HG03571 (cell line): ENCODE measurements around the gene SLC38A3.
A peak's percentile ranks its signal among the peaks of the same experiment; 100 is the strongest.
"Not testable (repeated sequence)": the region's sequence is repeated elsewhere in the genome, so short reads cannot be mapped to it uniquely, and the experiment has no call there.

Experiments
- ATAC-seq: cut with Tn5 transposase; IDR thresholded peaks from one replicate; pipeline ENCODE4 v1.9.1; 2021; ENCODE audit not compliant: unreplicated experiment

Gene SLC38A3

DNA sequence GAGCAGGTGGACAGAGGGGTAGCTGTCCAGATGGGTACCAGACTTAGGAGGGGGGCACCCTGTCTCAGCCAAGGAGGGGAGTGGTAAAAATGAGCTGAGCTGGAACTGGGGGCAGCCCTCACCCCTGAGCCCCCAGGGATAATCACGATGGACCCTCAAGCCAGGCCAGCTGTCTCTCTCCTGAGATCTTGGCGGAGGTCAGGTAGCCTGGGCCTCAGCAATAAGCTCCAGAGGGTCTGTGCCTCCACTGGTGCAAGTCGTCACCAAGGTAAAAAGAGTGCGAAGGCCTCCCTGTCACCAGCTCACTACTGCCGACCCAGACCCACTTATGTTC is 5.1 kb downstream of the SLC38A3 start:
- no peak for ATAC-seq

DNA sequence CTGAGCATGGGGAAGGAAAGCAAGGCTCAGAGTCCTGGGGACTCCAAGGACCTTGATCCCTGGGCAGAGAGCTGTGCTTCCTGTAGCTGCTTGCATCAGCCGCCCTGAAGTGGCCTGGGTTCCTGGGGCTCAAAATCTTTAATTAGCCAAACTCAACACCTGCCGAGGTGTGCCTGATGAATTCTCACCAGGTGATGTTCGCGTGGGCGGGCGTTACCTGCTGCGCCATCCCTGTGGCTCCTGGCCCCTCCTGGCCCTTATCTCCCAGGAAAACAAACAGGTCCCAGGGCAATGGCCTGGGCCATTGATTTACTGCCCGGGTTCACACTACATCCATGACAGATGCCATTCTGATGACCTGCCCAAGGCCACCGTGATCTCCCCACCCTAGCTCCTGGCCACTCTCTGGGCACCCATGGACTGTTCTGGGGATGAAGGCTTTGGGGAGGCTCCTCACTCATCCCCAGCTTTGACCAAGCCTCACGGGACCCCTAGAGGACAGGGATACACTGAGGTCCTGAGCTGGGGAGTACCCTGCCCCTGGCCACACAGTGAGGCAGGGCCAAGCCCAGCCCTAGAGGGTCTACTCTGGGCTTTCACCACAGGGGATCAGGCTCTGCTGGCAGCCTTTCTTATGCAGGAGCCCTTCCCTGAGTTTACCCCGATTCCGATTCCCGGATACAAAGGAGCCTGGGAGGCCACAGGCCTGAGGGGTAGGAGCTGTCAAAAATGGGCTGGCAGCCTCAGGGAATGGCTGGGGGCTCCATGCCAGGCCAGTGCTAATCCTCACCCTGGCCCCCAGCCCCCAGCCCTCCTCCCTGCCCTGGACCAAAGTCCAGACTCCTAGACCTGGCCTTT is 5.7 kb downstream of the SLC38A3 start:
- no peak for ATAC-seq

DNA sequence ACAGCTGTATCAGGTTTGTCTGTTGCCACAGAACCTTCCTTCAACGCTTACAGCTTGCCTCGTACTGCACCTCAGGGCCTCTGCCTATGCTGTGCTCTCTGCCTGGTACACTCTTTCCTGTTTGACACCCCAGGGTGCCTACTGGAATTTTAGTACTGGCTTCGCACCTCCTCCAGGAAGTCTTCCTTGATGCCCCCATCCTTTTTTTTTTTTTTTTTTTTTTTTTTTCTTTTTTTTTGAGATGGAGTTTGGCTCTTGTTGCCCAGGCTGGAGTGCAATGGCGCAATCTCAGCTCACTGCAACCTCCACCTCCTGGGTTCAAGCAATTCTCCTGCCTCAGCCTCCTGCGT is 6.3 kb downstream of the SLC38A3 start:
- ATAC-seq: not testable (repeated sequence)

DNA sequence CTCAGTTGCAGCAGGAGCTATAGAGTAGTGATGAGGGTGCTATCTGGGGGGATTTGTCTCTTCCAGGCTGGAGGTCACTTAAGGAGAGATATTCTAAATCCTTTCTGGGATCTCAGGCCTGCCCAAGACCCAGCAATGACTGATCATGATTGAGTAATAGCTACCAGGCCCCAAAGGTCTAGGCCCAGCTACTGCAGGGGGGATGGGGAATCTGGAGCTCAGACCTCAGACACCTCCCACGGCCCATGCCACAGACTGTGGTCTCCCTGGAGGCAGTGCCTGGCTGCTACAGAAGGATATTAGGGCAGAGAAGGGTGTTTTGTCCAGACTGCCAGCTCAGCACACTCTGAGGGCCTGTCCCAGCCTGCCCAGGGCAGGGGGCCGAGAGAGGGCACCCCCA is 6.9 kb downstream of the SLC38A3 start:
- ATAC-seq: no peak

DNA sequence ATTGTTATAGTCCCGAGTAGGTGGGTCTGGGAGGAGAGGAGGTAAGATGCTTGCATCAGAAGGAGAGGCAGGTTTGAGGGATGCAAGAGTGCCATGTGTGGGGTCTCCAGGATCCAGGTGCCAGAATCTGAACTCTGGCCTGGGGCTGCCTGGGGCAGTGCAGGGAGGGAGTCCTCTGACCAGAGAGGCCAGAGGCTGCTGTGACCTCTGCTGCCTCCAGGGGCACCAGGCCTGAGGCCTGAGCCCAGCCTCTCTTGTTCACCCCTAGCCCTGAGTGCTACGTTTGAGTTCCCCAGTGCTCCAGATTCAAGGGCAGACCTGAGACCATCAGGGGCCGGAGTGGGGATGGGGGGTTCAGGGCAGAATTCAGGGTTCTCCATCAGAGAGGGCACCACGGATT is 7.4 kb downstream of the SLC38A3 start:
- ATAC-seq: no peak

DNA sequence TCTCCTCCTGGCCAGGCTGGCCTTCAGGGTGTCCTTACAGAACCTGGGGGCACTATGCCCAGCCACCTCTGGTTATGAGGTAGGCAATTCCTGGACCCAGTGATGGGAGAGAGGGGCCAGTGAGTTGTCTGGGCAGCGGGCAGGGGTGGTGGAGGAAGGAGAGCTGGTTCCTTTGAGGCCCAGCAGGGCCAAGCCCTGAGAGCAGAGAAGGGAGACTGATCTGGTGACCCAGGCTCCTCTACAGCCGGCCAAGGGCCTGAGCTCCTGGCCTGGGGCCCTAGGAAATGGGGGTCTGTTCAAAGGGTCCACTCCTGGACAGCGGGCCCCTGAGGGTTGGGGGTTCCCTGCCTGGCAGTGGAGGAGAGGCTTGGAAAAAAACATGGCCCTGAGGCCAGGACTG is 7.9 kb downstream of the SLC38A3 start:
- ATAC-seq: no peak

DNA sequence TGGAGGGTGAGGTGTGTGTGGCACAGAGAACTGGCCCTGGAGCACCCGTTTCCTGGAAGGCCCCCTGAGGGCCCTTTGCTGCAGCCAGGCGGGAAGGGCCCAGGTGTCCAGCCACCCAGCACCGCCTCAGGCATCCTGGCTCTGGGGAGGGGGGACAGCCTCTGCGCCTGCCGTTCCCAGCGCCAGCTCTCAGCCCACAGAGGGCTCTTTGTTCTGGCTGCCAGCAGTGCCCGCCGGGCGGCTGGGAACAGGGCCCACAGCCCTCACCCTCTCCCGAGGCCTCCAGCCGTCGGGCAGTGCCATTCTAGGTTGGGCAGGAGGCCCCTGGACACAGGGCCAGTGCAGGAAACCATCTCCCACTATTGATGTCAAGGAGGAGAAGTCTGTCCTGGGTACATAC is 8.3 kb downstream of the SLC38A3 start:
- ATAC-seq: no peak

DNA sequence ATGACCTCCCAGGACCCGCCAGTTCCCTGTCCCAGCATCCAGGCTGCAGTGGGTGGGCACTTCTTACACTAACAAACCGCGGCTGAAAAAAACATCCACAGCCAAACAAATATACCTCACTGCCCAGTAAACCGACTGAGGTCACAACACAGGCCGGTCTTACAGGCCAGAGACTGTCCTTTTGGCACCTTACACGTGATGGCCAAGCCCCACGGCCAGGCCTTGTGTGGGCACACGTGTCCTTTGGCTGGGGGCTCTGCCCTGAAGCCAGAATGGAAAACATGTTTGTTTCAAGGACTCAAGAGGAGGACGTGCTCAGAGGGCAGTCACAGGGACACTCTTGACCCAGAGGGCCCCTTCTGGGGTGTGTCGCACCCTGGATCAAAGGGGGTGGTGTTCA is 9.8 kb downstream of the SLC38A3 start:
- ATAC-seq: no peak

DNA sequence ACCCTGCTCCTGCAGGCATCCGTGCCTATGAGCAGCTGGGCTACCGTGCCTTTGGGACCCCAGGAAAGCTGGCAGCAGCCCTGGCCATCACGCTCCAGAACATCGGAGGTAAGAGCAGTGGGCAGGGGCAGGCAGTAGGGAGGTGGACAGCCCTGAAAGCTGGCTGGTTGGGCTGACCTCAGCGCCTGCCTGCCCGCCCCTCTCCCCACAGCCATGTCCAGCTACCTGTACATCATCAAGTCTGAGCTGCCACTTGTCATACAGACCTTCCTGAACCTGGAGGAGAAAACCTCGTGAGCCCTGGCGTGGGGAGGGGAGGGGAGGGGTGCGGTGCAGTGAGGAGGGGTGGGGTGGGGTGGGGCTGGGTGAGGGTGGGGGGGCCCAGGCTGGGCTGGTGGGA is 10.5 kb downstream of the SLC38A3 start:
- ATAC-seq: no peak

DNA sequence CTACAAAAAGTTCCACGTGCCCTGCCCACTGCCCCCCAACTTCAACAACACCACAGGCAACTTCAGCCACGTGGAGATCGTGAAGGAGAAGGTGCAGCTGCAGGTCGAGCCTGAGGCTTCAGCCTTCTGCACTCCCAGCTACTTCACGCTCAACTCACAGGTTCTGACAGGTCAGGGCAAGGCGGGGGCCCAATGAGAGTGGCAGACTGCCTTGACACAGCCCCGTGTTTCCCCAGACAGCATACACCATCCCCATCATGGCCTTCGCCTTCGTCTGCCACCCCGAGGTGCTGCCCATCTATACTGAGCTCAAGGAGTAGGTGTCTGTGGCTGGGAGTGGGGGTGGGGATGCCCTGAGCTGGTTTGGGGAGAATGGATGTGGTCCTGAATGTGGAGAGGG is 12.6 kb downstream of the SLC38A3 start:
- ATAC-seq: no peak

DNA sequence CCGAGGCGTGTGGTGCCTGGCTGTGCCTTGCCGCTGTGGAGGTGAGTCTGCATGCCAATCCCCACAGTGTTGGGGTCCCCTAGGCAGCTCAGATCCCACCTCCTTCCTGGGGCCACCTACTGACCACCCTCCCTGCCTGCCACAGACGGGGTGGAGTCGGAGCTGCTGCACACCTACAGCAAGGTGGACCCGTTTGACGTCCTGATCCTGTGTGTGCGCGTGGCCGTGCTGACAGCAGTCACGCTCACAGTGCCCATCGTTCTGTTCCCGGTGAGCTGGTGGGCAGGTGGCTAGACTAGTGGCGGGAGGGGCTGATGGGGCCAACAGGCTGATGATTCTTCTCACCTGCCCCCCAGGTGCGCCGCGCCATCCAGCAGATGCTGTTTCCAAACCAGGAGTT is 13.4 kb downstream of the SLC38A3 start:
- ATAC-seq: no peak

DNA sequence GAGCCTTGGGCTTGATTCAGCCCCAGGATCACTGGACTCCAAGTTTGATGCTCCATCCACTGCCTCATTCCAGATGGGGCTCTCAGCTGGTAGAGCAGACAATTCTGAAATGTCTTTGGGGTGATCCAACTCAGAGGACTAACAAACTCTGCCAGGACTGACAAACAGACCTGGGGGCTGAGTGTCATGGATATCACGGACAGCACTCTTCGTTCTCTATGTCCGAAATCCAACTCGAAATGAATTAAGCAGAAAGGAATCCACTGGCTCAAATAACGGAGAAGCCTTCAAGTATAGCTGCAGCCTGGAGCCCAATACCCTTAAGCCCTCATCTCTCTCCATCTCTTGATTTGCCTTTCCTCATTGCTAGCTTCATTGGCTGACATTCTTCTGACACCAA is 14.2 kb downstream of the SLC38A3 start:
- ATAC-seq: no peak

DNA sequence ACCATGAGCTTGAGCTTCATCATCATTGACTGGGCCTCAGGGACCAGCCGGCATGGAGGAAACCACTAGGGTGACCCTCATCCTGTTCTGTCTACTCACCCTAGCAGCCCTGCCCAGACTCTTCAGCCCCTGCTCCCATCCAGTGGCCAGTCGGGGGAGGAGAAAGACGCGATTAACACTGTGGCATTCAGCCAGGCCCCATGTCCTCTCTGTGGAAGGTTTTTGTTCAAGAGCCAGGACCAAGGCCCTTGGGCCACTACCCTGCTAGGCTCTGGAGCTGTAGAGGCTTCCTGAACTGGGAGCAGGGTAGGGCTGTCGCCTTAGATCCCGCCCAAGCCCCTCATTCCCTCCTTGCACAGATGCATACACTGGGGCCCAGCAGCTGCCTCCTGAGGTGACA is 15.0 kb downstream of the SLC38A3 start:
- no peak for ATAC-seq

DNA sequence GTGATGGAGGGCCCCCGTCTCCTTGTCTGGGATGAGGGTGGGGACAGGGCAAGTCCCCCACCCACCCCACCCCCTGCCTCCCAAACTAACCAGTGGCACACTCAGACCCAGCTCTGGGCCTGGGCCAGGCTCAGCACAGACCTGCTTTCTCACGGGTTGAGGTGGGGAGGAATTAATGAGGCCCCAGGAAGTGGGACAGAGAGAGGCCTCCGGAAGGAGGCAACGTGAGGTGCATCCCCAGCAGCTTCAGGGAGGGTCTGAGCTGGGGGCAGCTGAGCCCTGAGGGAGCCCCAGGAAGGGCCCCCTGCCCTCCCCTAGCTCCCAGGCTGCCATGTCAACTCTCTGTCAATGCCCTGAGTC is 16.0 kb downstream of the SLC38A3 start:
- ATAC-seq: no peak

DNA sequence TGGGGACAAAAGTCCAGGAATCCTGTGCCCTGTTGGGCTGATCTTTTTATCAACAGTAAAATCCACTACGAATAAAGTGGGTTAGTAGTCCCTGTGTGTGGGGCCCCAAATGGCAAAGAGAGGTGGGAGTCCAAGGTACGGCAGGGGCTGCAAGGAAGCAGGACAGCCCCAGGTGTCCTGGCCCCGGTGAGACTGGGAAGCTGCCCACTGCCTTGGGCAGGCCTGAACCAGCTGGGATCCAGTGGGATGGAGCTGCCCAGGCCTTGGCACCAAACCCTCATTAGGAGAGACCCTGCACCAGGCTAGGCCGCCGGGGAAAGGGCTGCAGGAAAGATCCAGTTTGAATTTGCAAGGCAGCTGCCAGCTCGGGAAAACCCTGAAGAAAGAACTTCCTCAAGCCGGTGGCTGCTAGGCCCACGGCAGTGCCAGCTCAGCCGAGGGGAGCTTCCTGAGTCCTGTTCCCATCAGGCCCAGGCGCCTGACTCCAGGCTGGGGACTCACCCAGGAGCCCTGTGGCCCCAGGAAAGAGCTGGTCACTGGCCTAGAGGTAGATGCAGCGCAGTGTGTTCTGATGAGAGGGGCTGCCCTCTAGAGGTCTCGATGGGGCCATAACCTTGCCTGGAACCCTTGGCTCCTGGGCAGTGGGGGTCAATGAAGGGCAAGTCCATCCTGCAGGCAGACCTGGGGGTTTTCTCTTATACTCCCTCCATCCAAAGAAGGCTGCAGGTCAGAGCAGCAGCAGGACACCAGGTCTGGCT is 16.5 kb downstream of the SLC38A3 start:
- no peak for ATAC-seq

DNA sequence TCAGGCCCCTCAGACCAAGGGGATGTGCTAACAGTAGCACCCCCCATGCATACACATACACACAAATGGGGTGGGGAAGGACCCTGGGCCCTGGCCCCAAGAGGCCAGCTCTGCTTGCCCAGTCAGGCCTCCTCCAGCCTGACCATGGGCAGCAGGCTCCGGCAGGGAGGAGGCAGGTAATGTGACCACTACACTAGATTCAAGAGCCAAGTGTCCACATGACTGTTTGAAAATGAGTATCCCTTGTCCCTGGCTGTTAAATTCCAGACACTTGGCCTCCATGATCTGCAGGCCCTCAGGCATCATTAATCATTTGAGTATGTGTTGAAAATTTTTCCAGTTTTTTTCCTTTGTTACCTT is 17.1 kb downstream of the SLC38A3 start:
- no peak for ATAC-seq

DNA sequence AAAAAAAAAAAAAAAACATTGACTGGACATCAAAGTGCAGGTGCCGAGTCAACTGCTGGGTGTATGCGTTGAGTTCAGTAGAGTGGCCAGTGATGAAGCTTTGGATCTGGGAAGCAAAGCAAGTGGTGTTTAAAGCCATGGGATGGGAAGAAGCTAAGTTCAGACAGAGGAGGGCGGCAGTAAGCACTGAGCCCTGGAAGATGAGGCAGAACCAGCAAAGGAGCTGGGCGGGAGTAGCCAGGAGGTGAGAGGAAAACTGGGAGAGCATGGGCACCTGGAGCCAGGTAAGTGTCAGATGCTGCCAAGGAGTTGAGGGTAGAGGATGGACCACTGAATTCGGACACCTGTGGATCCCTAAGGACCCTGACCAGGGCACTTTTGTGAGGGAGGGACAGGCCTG is 19.6 kb downstream of the SLC38A3 start:
- ATAC-seq: no peak

DNA sequence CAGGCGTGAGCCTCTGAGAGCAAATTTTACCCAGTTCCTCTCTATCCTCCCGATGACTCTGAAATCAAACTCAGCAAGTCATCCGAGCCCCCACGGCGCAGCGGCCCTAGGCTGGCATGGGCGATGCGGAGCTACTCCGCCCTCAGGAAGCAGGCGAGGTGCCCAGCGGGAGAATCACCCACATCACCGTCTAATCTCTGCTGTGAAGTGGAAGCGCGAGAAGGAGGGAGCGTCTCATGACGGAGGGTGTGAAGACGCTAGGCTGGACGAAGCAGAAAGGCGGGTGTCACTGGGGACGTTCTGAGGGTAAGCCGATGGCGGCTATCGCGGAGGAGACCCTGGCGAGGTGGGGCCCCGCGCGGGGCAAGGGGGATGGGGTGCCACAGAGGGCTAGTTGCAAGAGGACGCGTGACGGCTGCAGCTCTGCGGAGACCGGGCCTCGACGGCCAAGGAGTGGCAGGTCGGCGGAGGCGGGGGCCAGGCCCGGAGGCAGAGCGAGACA is 21.9 kb downstream of the SLC38A3 start:
- peak; percentile 17 for ATAC-seq

DNA sequence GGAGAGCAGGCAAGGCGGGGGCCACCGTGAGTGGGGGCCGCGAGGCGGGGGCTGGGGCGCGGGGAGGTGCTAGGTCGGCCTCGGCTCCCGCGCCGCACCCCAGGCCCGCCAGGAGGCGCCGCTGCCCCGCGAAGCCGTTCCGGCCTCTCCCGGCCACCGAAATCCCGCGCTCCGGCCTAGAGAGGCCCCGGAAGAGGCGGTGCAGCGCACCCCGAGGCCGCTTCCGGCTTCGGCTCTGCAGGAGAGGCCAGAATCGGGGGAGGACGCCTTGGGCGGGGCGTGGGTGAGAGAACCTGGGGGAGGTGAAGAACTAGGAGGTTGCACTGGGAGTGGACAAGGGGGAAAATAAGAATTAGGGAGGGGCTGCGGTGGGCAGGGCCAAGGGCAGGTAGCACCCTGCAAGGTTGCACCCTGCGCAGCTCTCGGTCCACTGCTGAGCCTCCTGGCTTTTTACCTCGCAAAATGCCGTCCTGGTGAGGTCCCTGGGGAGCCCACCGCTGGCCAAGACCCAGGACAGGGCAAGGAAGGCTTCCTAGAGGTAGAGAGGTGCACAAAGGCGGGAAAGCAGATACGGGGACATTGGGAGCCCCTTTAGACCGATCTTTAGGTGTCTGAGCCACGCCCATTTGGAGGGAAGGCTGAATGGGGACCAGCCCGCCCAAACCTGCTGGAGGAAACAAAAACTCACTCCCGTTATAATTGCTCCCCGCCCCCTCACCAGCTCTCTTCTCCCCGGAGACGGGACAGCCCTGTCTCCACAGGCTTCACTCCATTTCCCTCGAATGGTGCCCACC is 22.5 kb downstream of the SLC38A3 start:
- peak; percentile 70 for ATAC-seq

DNA sequence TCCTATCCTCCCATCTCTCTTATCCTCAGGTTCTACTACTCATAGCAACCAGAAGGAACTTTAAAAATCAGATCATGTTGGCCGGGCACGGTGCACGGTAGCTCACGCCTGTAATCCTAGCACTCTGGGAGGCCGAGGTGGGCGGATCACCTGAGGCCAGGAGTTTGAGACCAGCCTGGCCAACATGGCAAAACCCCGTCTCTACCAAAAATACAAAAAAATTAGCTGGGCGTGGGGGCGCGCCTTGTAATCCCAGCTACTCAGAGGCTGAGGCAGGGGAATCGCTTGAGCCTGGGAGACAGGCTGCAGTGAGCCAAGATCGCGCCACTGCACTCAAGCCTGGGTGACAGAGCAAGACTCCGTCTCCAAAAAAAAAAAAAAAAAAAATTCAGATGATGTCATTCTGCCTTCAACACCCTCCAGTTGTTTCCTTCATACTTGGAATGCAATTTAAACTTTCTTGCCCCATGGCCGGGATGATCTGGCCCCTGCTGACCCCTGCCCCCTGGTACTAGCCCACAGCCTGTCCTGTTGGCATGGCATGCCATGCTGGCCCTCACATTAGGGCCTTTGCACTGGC is 23.2 kb downstream of the SLC38A3 start:
- ATAC-seq: not testable (repeated sequence)

DNA sequence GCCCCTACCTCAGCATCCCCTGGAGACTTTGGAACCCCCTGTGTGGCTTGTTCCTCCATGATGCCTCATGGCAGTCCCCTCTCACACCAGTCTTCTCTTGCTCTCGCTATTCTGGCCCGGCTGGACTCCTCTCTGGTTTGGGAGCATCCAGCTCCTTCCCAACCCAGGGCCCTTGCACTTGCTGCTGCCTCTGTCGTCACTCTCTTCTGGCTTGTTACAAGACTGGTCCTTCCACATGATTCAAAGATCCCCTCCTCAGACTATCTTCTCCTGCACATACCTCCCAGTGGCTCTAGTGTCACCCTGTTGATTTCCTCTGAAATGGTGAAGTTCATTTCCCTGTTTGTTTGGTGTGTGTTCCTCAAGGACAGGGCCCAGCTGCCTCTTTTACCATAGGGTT is 24.4 kb downstream of the SLC38A3 start:
- ATAC-seq: no peak
